ENCODE data around the gene UTP14A. TPM values are rescaled to one million over a fixed set of nuclear protein-coding genes. Genes with fewer than 3 reads are reported as not detected.

Gene UTP14A
- total RNA-seq, 3 donors from 2014 or later = 10.1 to 16.4 (median 12.8) TPM

DNA sequence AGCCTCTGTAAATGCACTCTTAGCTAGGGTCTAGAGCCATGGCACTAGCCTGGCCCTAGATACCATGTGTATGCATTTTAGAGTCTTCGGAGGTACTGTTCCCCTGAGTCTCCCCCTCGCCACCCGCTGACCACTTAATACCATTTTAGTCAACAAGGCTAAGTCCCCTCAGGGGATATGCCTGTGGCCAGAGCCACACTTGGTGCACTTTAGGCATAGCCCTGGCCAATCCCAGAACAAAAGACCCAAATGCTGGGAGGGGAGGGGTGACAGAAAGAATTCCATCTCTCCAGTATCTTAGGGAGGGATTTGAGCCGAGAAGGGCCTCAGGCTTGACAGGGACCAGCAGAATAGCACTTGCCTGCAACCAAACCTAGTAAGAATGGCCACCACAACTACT is 47.9 kb downstream of the UTP14A start:
- no peaks in the 10 kb centered on the region for H3K36me3 ChIP-seq (ENCODE audit: low read depth)
- no peaks in the 10 kb centered on the region for H3K9me3 ChIP-seq
- no peak overlapping the region for H3K4me3 ChIP-seq
- DNase-seq (no peak), ATAC-seq (no peak)
- TF ChIP-seq CTCF (IDR thresholded peaks at IDR 0.05) = no peak
- intact Hi-C loops (cut with DNase I, micrococcal nuclease) = no loop called here
- H3K4me1 ChIP-seq (ENCODE audit: low read depth) = no peaks in the 10 kb centered on the region

DNA sequence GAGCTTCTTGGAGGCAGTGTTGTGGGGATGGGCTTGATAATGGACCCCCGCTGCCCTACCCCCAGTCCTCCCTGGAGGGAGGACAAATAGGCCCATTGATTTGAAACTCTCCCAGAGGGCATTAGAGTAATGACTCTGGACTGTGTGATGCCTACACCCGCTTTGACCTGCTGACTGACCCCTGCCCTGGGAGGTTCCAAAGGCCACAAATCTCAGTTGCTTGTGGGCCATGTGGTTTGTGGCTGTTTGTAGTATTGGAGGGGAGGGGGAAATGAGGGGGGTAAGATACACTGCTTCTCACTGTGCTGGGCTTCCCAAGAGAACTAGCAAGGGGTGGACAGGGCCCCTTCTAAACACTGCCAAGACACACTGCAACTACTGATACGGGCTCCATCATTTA is 48.8 kb downstream of the UTP14A start:
- no peaks in the 10 kb centered on the region for H3K4me1 ChIP-seq (ENCODE audit: low read depth)
- H3K36me3 ChIP-seq (ENCODE audit: low read depth) = no peaks in the 10 kb centered on the region
- H3K4me3 ChIP-seq = no peak overlapping the region
- intact Hi-C loops (cut with DNase I, micrococcal nuclease) = no loop called here
- H3K9me3 ChIP-seq = no peaks in the 10 kb centered on the region
- no peak for TF ChIP-seq CTCF (IDR thresholded peaks at IDR 0.05)
- DNase-seq (no peak), ATAC-seq (no peak)

DNA sequence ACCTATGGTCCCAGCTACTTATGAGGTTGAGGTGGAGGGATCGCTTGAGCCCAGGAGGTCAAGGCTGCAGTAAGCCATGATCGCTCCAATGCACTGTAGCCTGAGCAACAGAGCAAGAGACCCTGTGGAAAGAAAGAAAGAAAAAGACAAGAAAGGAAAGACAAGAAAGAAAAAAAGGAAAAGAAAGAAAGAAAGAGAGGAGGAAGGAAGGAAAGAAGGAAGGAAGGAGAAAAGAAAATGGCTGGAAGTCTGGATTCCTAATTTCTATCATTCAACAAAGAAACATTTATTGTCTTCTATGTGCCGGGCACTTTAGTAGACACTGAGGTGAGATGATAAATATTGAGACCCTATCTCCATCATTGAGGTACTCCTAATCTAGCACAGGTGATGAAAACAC is 49.7 kb downstream of the UTP14A start:
- no peak overlapping the region for H3K4me3 ChIP-seq
- no peaks in the 10 kb centered on the region for H3K9me3 ChIP-seq
- no peaks in the 10 kb centered on the region for H3K4me1 ChIP-seq (ENCODE audit: low read depth)
- ATAC-seq (no peak), DNase-seq (no peak)
- intact Hi-C loops (cut with DNase I, micrococcal nuclease) = no loop called here
- TF ChIP-seq CTCF (IDR thresholded peaks at IDR 0.05) = no peak
- no peaks in the 10 kb centered on the region for H3K36me3 ChIP-seq (ENCODE audit: low read depth)

DNA sequence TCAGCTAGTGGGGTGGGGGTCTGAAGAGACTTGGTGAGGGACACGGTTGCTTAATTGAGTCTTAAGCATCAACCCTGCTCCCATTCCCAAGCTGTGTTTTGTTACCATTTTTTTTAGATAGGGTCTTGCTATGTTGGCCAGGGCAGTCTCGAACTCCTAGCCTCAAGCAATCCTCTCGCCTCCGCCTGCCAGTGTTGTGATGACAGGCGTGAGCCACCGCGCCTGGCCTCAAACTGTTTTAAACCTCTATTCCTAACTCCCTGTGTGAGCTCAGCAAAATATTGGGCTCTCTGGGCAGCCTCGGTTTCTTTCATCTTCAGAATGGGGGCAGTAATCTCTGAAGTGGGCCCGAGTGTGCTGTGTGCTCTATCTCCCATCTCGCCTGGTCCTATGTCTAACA is 50.2 kb downstream of the UTP14A start:
- no peaks in the 10 kb centered on the region for H3K4me1 ChIP-seq (ENCODE audit: low read depth)
- DNase-seq (no peak), ATAC-seq (no peak)
- no peak overlapping the region for H3K4me3 ChIP-seq
- no peaks in the 10 kb centered on the region for H3K9me3 ChIP-seq
- no peak for TF ChIP-seq CTCF (IDR thresholded peaks at IDR 0.05)
- H3K36me3 ChIP-seq (ENCODE audit: low read depth) = no peaks in the 10 kb centered on the region
- intact Hi-C loops (cut with DNase I, micrococcal nuclease) = no loop called here

DNA sequence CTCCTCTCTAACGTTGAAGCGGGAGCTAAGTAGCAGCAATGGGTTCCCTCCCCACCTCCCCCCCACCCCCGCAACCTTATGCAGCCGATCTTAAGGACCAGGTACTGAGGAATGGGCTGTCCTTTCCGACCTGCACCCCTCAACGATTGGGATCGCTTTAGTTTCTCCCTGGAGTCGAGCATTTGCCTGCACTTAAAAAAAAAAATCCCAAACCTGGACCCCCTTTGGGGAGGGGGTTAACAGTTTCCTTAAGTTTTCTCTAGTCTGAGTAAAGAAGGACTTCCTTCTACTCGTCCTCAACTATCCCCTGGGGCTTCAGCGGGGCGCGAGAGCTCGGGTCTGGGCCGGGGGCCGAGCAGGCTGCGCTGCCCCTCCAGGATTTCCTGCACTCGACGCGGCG is 50.8 kb downstream of the UTP14A start:
- intact Hi-C loops (cut with DNase I, micrococcal nuclease) = no loop called here
- Histone ChIP-seq H3K36me3 (ENCODE audit: low read depth) (no peaks in the 10 kb centered on the region), H3K4me1 (ENCODE audit: low read depth) (no peaks in the 10 kb centered on the region), H3K9me3 (no peaks in the 10 kb centered on the region), H3K4me3 (no peak overlapping the region)
- DNase-seq (no peak), ATAC-seq (no peak)
- TF ChIP-seq CTCF (IDR thresholded peaks at IDR 0.05) = no peak
